Activated CD4-positive, alpha-beta T cell treated with anti-CD3 and anti-CD28 coated beads, Interleukin-2, amount 10 ng/mL, durations not matched to agents 24 days and 14 days (primary cell): ENCODE data around the gene MT1G. TPM values are rescaled to one million over a fixed set of nuclear protein-coding genes. Genes with fewer than 3 reads are reported as not detected.

Experiments used
- DNase-seq: peaks from one replicate; pipeline ENCODE4 v3.0.0; 2022
- H3K27ac Mint-ChIP-seq: one replicate; pipeline ENCODE4 v1.8.0; 2022; ENCODE audit warnings: mild to moderate bottlenecking, mixed read lengths
- H3K27me3 Mint-ChIP-seq: one replicate; pipeline ENCODE4 v1.8.0; 2022; ENCODE audit warnings: mixed read lengths
- H3K36me3 Mint-ChIP-seq: one replicate; pipeline ENCODE4 v1.8.0; 2022; ENCODE audit warnings: low read depth, mild to moderate bottlenecking, mixed read lengths
- H3K4me1 Mint-ChIP-seq: one replicate; pipeline ENCODE4 v1.8.0; 2021; ENCODE audit warnings: mixed read lengths
- H3K4me3 Mint-ChIP-seq: one replicate; pipeline ENCODE4 v1.8.0; 2022; ENCODE audit warnings: mild to moderate bottlenecking, moderate library complexity, mixed read lengths
- H3K9me3 Mint-ChIP-seq: one replicate; pipeline ENCODE4 v1.8.0; 2021; ENCODE audit warnings: mixed read lengths
- intact Hi-C: fragments of 100-400 bp; cut with micrococcal nuclease; formaldehyde crosslinking; loops from one replicate; pipeline ENCODE4 v1.15.1; 2023
- total RNA-seq: library from RNA; stranded (reverse); gene quantifications from 2 replicates; pipeline ENCODE4 v1.2.3, GENCODE V29; 2022

Gene MT1G
- total RNA-seq, 1 donor from 2014 or later = 24.5 TPM

GRCh38 chr16:56697456-56698155, 29.7 kb upstream of the MT1G start:
- Mint-ChIP-seq H3K36me3 (no peaks in the 10 kb centered on the region), H3K4me3 (no peak overlapping the region), H3K9me3 (no peaks in the 10 kb centered on the region), H3K27me3 (peaks cover 5% of the 10 kb centered on the region), H3K4me1 (peaks cover 9% of the 10 kb centered on the region), H3K27ac (no peak overlapping the region)
- intact Hi-C loops = no loop called here
- no peak for DNase-seq

GRCh38 chr16:56695246-56695645, 27.4 kb upstream of the MT1G start:
- no peaks in the 10 kb centered on the region for H3K9me3 Mint-ChIP-seq
- H3K36me3 Mint-ChIP-seq = no peaks in the 10 kb centered on the region
- no peak overlapping the region for H3K27ac Mint-ChIP-seq
- no peaks in the 10 kb centered on the region for H3K4me1 Mint-ChIP-seq
- intact Hi-C loops = no loop called here
- no peak overlapping the region for H3K4me3 Mint-ChIP-seq
- H3K27me3 Mint-ChIP-seq = peaks cover 5% of the 10 kb centered on the region
- DNase-seq = no peak

GRCh38 chr16:56691885-56692284, 24.0 kb upstream of the MT1G start:
- Mint-ChIP-seq H3K27ac (no peak overlapping the region), H3K9me3 (no peaks in the 10 kb centered on the region), H3K4me1 (no peaks in the 10 kb centered on the region), H3K27me3 (no peaks in the 10 kb centered on the region), H3K4me3 (no peak overlapping the region), H3K36me3 (no peaks in the 10 kb centered on the region)
- intact Hi-C loops = no loop called here
- no peak for DNase-seq

- no peak overlapping the region for H3K27ac Mint-ChIP-seq
- peaks cover 3% of the 10 kb centered on the region for H3K9me3 Mint-ChIP-seq
- no peak overlapping the region for H3K4me3 Mint-ChIP-seq
- no peaks in the 10 kb centered on the region for H3K27me3 Mint-ChIP-seq
- H3K36me3 Mint-ChIP-seq = peaks cover 3% of the 10 kb centered on the region
- no peak for DNase-seq
- H3K4me1 Mint-ChIP-seq = no peaks in the 10 kb centered on the region
- intact Hi-C loops = no loop called here
Measured at GRCh38 chr16:56690420-56691122, 22.7 kb upstream of the MT1G start.

- no peak overlapping the region for H3K4me3 Mint-ChIP-seq
- intact Hi-C loops = no loop called here
- peaks cover 1% of the 10 kb centered on the region for H3K4me1 Mint-ChIP-seq
Measured at GRCh38 chr16:56689171-56689570, 21.3 kb upstream of the MT1G start.

GRCh38 chr16:56688762-56689161, 20.9 kb upstream of the MT1G start:
- Mint-ChIP-seq H3K36me3 (peaks cover 6% of the 10 kb centered on the region), H3K9me3 (peaks cover 3% of the 10 kb centered on the region), H3K27ac (no peak overlapping the region), H3K27me3 (no peaks in the 10 kb centered on the region), H3K4me1 (peaks cover 4% of the 10 kb centered on the region), H3K4me3 (no peak overlapping the region)
- intact Hi-C loops = no loop called here
- no peak for DNase-seq

More at GRCh38 chr16:56689171-56689570, 21.3 kb upstream of the MT1G start:
- Mint-ChIP-seq H3K27ac (no peak overlapping the region), H3K27me3 (no peaks in the 10 kb centered on the region), H3K36me3 (peaks cover 3% of the 10 kb centered on the region), H3K9me3 (peaks cover 3% of the 10 kb centered on the region)
- DNase-seq = no peak

GRCh38 chr16:56686758-56687157, 18.9 kb upstream of the MT1G start:
- H3K27me3 Mint-ChIP-seq = no peaks in the 10 kb centered on the region
- no peak overlapping the region for H3K4me3 Mint-ChIP-seq
- H3K9me3 Mint-ChIP-seq = peaks cover 3% of the 10 kb centered on the region
- H3K36me3 Mint-ChIP-seq = peaks cover 7% of the 10 kb centered on the region
- peaks cover 16% of the 10 kb centered on the region for H3K4me1 Mint-ChIP-seq
- no peak overlapping the region for H3K27ac Mint-ChIP-seq
- no peak for DNase-seq
- intact Hi-C loops = no loop called here

- intact Hi-C loops = no loop called here
- H3K36me3 Mint-ChIP-seq = peaks cover 7% of the 10 kb centered on the region
- no peaks in the 10 kb centered on the region for H3K27me3 Mint-ChIP-seq
Measured at GRCh38 chr16:56684926-56685590, 17.2 kb upstream of the MT1G start.

GRCh38 chr16:56684256-56684925, 16.5 kb upstream of the MT1G start:
- Mint-ChIP-seq H3K27me3 (no peaks in the 10 kb centered on the region), H3K4me3 (peak overlapping the region; percentile 94), H3K4me1 (peaks cover 21% of the 10 kb centered on the region), H3K9me3 (peaks cover 3% of the 10 kb centered on the region), H3K27ac (no peak overlapping the region), H3K36me3 (peaks cover 7% of the 10 kb centered on the region)
- intact Hi-C loops = no loop called here
- DNase-seq = no peak

More at GRCh38 chr16:56684926-56685590, 17.2 kb upstream of the MT1G start:
- H3K4me3 Mint-ChIP-seq = no peak overlapping the region
- H3K4me1 Mint-ChIP-seq = peaks cover 21% of the 10 kb centered on the region
- DNase-seq = no peak
- H3K27ac Mint-ChIP-seq = no peak overlapping the region
- H3K9me3 Mint-ChIP-seq = peaks cover 3% of the 10 kb centered on the region

GRCh38 chr16:56683424-56684172, 15.7 kb upstream of the MT1G start:
- H3K4me1 Mint-ChIP-seq = peaks cover 21% of the 10 kb centered on the region
- DNase-seq = no peak
- H3K4me3 Mint-ChIP-seq = peak overlapping the region; percentile 94
- no peaks in the 10 kb centered on the region for H3K27me3 Mint-ChIP-seq
- intact Hi-C loops = loop anchor here (2.0 kb wide), 2 partner anchors 27 to 41 kb away; partner anchors contain the start of gene MT1F
- H3K9me3 Mint-ChIP-seq = peaks cover 3% of the 10 kb centered on the region
- peaks cover 7% of the 10 kb centered on the region for H3K36me3 Mint-ChIP-seq
- peak overlapping the region; percentile 41 for H3K27ac Mint-ChIP-seq

- Mint-ChIP-seq H3K4me1 (peaks cover 21% of the 10 kb centered on the region), H3K36me3 (peaks cover 7% of the 10 kb centered on the region), H3K9me3 (peaks cover 3% of the 10 kb centered on the region), H3K27me3 (no peaks in the 10 kb centered on the region), H3K27ac (peak overlapping the region; percentile 93), H3K4me3 (peak overlapping the region; percentile 94)
- intact Hi-C loops = loop anchor here (1.0 to 2.0 kb wide), 5 partner anchors 19 to 106 kb away; partner anchors contain the start of genes MT1F and MT2A
- DNase-seq = no peak
Measured at GRCh38 chr16:56682703-56683397, 15.0 kb upstream of the MT1G start.

- intact Hi-C loops = loop anchor here (1.0 to 2.0 kb wide), 5 partner anchors 20 to 105 kb away; partner anchors contain the start of genes MT1F and MT2A
- H3K4me3 Mint-ChIP-seq = peak within 1 kb of the TSS; percentile 94
- no peaks in the 10 kb centered on the region for H3K27me3 Mint-ChIP-seq
- H3K9me3 Mint-ChIP-seq = peaks cover 3% of the 10 kb centered on the region
- peak within 1 kb of the TSS; percentile 93 for H3K27ac Mint-ChIP-seq
- H3K4me1 Mint-ChIP-seq = peaks cover 21% of the 10 kb centered on the region
- H3K36me3 Mint-ChIP-seq = peaks cover 7% of the 10 kb centered on the region
- peak; percentile 97 for DNase-seq
Measured at GRCh38 chr16:56681939-56682702, 14.3 kb upstream of the MT1G start, which contains the start of gene MT1X. MT1X (plus strand) TSS chr16:56682470; CDS start chr16:56682541, 71 bp downstream.
